ENCODE data around the gene ATP6V0B.

DNA sequence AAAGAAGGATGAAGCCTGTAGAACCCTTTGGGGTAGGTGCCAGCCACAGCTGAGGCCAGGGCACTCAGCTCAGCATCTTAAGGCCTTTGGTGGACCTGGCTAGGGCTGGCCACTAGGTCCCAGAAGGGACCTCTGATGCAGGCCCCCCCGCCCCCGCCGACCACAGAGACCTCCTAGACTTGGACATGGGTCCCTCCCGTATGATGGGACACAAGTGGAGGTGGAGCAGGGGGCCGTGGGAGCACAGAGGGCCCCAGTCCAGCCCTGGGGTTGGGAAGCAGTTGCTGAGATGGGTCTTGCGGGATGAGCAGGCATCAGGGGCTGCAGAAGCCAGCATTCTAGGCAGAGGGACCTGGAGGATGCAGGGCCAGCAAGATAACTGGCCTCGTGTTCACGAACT is 7.5 kb downstream of the ATP6V0B start:
- TF ChIP-seq, protein P1, sequence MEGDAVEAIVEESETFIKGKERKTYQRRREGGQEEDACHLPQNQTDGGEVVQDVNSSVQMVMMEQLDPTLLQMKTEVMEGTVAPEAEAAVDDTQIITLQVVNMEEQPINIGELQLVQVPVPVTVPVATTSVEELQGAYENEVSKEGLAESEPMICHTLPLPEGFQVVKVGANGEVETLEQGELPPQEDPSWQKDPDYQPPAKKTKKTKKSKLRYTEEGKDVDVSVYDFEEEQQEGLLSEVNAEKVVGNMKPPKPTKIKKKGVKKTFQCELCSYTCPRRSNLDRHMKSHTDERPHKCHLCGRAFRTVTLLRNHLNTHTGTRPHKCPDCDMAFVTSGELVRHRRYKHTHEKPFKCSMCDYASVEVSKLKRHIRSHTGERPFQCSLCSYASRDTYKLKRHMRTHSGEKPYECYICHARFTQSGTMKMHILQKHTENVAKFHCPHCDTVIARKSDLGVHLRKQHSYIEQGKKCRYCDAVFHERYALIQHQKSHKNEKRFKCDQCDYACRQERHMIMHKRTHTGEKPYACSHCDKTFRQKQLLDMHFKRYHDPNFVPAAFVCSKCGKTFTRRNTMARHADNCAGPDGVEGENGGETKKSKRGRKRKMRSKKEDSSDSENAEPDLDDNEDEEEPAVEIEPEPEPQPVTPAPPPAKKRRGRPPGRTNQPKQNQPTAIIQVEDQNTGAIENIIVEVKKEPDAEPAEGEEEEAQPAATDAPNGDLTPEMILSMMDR (IDR thresholded peaks at IDR 0.05), result no peak
- no peak for TF ChIP-seq POLR2A (IDR thresholded peaks at IDR 0.05)

Data from lower leg skin (tissue), 3 donors.